ENCODE data around the gene DNAL1. TPM values are rescaled to one million over a fixed set of nuclear protein-coding genes. Genes with fewer than 3 reads are reported as not detected.

The DNAL1 gene
- total and polyA plus RNA-seq, 2 of the 4 experiments (the other 2 are of a cell fraction): 4.5 to 5.4 TPM

DNA sequence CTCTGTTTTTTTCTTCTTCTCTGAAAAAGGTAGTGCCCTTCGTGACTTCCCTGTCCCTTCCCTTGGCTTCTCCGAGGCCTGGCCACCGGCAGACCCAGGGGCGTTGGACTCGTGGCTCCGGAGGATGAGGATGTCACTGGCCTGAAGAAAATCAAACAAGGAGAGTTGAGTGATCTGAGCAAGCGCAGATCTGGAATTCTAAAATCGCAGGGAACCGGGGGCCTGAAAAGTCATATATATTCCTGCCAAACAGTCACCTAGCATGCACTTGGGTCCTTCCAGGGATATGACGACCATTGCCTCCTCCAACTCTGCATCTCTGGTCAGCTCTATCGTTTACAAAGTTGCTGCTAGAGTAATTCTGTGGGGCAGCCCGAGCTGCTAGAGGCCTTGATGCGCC lies 74.6 kb downstream of the DNAL1 start:
- ChIA-PET POLR2A (ENCODE audit: unreplicated experiment) (interaction anchor here (0.7 to 1.0 kb wide), 2 partner anchors 10 to 16 kb away, joined by 3 to 19 read pairs; no protein-coding TSS in a partner anchor), CTCF (no interaction called here)
- Histone ChIP-seq H2AK5ac (ENCODE audit: low read depth, low read length) (no peak overlapping the region), H3K9me1 (ENCODE audit: insufficient read depth, low read length) (peaks cover 12% of the 10 kb centered on the region), H3K9me3 (ENCODE audit: control insufficient read depth, insufficient read depth, low read length) (no peaks in the 10 kb centered on the region), H3K9ac (ENCODE audit: low read depth, low read length) (no peak overlapping the region), H2BK5ac (ENCODE audit: low read depth, low read length, poor library complexity, severe bottlenecking) (no peak overlapping the region), H3K79me1 (ENCODE audit: low read depth in 1 of 2, low read length in 2 of 2) (peaks cover 18 to 64% of the 10 kb centered on the region in 2 experiments), H3K23ac (ENCODE audit: low read depth, low read length) (no peak overlapping the region), H3K4ac (ENCODE audit: low read depth, low read length) (no peak overlapping the region), H2AK9ac (replicated peaks; ENCODE audit: low read depth, low read length, poor library complexity) (peak overlapping the region; percentile 80), H3K4me2 (ENCODE audit: low read depth, low read length) (no peak overlapping the region), H4K20me1 (ENCODE audit: insufficient read depth, low read length) (peaks cover 25% of the 10 kb centered on the region), H2BK120ac (ENCODE audit: low read depth, low read length) (no peak overlapping the region), H3K18ac (ENCODE audit: low read depth, low read length) (no peak overlapping the region), H3K27ac (ENCODE audit: insufficient read depth, low read length) (no peak overlapping the region), H3K36me3 (ENCODE audit: control insufficient read depth, insufficient read depth, low read length) (peaks cover 49% of the 10 kb centered on the region), H2BK20ac (ENCODE audit: low read depth, low read length) (no peak overlapping the region), H4K8ac (ENCODE audit: low read depth in 2 of 2, low read length in 2 of 2) (no peak overlapping the region), H3K4me1 (ENCODE audit: control insufficient read depth, insufficient read depth, low read length) (peaks cover 25% of the 10 kb centered on the region), H3K56ac (ENCODE audit: extremely low read depth, insufficient read depth, low read length) (no peak overlapping the region), H2BK15ac (ENCODE audit: low read depth, low read length) (no peak overlapping the region), H4K91ac (ENCODE audit: insufficient read depth, low read depth, low read length) (no peak overlapping the region), H3K4me3 (ENCODE audit: insufficient read depth, low read depth, low read length) (no peak overlapping the region), H4K5ac (ENCODE audit: low read depth, low read length) (no peak overlapping the region), H2AFZ (replicated peaks; ENCODE audit: low read length, poor library complexity) (no peak overlapping the region), H3K27me3 (ENCODE audit: control insufficient read depth, insufficient read depth, low read length) (no peaks in the 10 kb centered on the region), H3K14ac (replicated peaks; ENCODE audit: low read depth, low read length) (no peak overlapping the region)
- no TSS peak for BruUV-seq (replicated peaks)
- 83% methylated on average over 7 of the region's 13 CpGs; no CpG with 5 or more reads in 1 of the 2 experiments for WGBS, 2 experiments (ENCODE audit: extremely low coverage in 2 of 2, insufficient read length in 1 of 2)
- DNase-seq (no peak), ATAC-seq (ENCODE audit: low read depth) (no peak)
- dilution Hi-C loops (cut with HindIII; ENCODE audit: low sequenced_read_pairs, unreplicated experiment) (no loop called here), in situ Hi-C loops (cut with MboI; ENCODE audit: low sequenced_read_pairs) (no loop called here), intact Hi-C loops (cut with micrococcal nuclease) (no loop called here)
- no peak for TF ChIP-seq CHD1 (IDR thresholded peaks at IDR 0.05; ENCODE audit: low read depth, low read length)
- TF ChIP-seq MAZ (IDR thresholded peaks at IDR 0.05; ENCODE audit: borderline replicate concordance, low read depth, low read length): no peak
- no peak for TF ChIP-seq MXI1 (IDR thresholded peaks at IDR 0.05; ENCODE audit: borderline replicate concordance, low read depth, low read length)
- TF ChIP-seq FOS (IDR thresholded peaks at IDR 0.05; ENCODE audit: low read depth, low read length): no peak
- TF ChIP-seq POLR2A (IDR thresholded peaks at IDR 0.05; ENCODE audit: low read depth, low read length): no peak
- TF ChIP-seq RFX5 (IDR thresholded peaks at IDR 0.05; ENCODE audit: low read depth, low read length): no peak
- TF ChIP-seq RAD21 (IDR thresholded peaks at IDR 0.05; ENCODE audit: low read length): no peak
- TF ChIP-seq NFE2L2 (IDR thresholded peaks at IDR 0.05; ENCODE audit: low read depth, low read length): no peak
- TF ChIP-seq SMC3 (IDR thresholded peaks at IDR 0.05; ENCODE audit: low read depth, low read length): no peak
- TF ChIP-seq, protein P1, sequence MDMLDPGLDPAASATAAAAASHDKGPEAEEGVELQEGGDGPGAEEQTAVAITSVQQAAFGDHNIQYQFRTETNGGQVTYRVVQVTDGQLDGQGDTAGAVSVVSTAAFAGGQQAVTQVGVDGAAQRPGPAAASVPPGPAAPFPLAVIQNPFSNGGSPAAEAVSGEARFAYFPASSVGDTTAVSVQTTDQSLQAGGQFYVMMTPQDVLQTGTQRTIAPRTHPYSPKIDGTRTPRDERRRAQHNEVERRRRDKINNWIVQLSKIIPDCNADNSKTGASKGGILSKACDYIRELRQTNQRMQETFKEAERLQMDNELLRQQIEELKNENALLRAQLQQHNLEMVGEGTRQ (IDR thresholded peaks at IDR 0.05; ENCODE audit: low read depth, low read length): no peak

Measured in IMR-90 (cell line).